ENCODE data around the gene HOXB1. TPM values are rescaled to one million over a fixed set of nuclear protein-coding genes. Genes with fewer than 3 reads are reported as not detected.

Gene HOXB1
- polyA plus RNA-seq, 1 of the 3 experiments (the other 2 are of a cell fraction): not detected

GRCh38 chr17:48553826-48554225 is 23.0 kb upstream of the HOXB1 start:
- peaks cover 2% of the 10 kb centered on the region; the same call in 1 of the 2 replicates for H4K20me1 ChIP-seq (ENCODE audit: insufficient read depth)
- no peak overlapping the region for H3K27ac ChIP-seq (ENCODE audit: low read depth in 2 of 2, low read length in 1 of 2)
- H3K79me2 ChIP-seq (ENCODE audit: insufficient read depth): no peaks in the 10 kb centered on the region
- no peak for DNase-seq
- ChIA-PET CTCF (interaction anchor here (0.7 to 2.0 kb wide), 2 partner anchors 39 to 59 kb away, joined by 3 to 10 read pairs; no protein-coding TSS in a partner anchor), POLR2A (no interaction called here)
- H3K9ac ChIP-seq: no peak overlapping the region
- no peak overlapping the region for H3K4me2 ChIP-seq
- no peaks in the 10 kb centered on the region for H3K4me1 ChIP-seq (ENCODE audit: control insufficient read depth in 1 of 2, insufficient read depth in 2 of 2, low read depth in 1 of 2, low read length in 1 of 2)
- peaks cover 94% of the 10 kb centered on the region for H3K27me3 ChIP-seq (ENCODE audit: insufficient read depth)
- H3K36me3 ChIP-seq (replicated peaks in 1 of 2; ENCODE audit: control insufficient read depth in 1 of 2, insufficient read depth in 2 of 2, low read length in 1 of 2): no peaks in the 10 kb centered on the region
- H3K4me3 ChIP-seq (ENCODE audit: low read depth in 2 of 2, low read length in 1 of 2): no peak overlapping the region
- no peaks in the 10 kb centered on the region for H3K9me3 ChIP-seq
- no peaks in the 10 kb centered on the region for H3K9me2 ChIP-seq
- TF ChIP-seq TEAD4 (IDR thresholded peaks at IDR 0.05; ENCODE audit: borderline replicate concordance, insufficient read depth) (no peak), CTCF (IDR thresholded peaks at IDR 0.05) (no peak), MXI1 (IDR thresholded peaks at IDR 0.05; ENCODE audit: low read depth, low read length) (no peak), EP300 (IDR thresholded peaks at IDR 0.05; ENCODE audit: borderline replicate concordance in 1 of 2, low read depth in 1 of 2, low read length in 1 of 2) (no peak), JUND (IDR thresholded peaks at IDR 0.05) (no peak), PBX3 (IDR thresholded peaks at IDR 0.05) (no peak), NRF1 (IDR thresholded peaks at IDR 0.05; ENCODE audit: low read depth, low read length) (no peak), SMC3 (IDR thresholded peaks at IDR 0.05; ENCODE audit: low read depth, low read length) (no peak), TAF1 (IDR thresholded peaks at IDR 0.05; ENCODE audit: borderline replicate concordance, low read depth, low read length) (no peak), FOXJ3 (CRISPR knock-in tag; IDR thresholded peaks at IDR 0.05) (no peak), IRF3 (IDR thresholded peaks at IDR 0.05; ENCODE audit: low read depth, low read length) (no peak), NFIC (IDR thresholded peaks at IDR 0.05; ENCODE audit: borderline replicate concordance) (no peak), RAD21 (IDR thresholded peaks at IDR 0.05; ENCODE audit: low read length) (no peak)
- TF ChIP-seq, protein P1, sequence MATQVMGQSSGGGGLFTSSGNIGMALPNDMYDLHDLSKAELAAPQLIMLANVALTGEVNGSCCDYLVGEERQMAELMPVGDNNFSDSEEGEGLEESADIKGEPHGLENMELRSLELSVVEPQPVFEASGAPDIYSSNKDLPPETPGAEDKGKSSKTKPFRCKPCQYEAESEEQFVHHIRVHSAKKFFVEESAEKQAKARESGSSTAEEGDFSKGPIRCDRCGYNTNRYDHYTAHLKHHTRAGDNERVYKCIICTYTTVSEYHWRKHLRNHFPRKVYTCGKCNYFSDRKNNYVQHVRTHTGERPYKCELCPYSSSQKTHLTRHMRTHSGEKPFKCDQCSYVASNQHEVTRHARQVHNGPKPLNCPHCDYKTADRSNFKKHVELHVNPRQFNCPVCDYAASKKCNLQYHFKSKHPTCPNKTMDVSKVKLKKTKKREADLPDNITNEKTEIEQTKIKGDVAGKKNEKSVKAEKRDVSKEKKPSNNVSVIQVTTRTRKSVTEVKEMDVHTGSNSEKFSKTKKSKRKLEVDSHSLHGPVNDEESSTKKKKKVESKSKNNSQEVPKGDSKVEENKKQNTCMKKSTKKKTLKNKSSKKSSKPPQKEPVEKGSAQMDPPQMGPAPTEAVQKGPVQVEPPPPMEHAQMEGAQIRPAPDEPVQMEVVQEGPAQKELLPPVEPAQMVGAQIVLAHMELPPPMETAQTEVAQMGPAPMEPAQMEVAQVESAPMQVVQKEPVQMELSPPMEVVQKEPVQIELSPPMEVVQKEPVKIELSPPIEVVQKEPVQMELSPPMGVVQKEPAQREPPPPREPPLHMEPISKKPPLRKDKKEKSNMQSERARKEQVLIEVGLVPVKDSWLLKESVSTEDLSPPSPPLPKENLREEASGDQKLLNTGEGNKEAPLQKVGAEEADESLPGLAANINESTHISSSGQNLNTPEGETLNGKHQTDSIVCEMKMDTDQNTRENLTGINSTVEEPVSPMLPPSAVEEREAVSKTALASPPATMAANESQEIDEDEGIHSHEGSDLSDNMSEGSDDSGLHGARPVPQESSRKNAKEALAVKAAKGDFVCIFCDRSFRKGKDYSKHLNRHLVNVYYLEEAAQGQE (IDR thresholded peaks at IDR 0.05; ENCODE audit: low read depth, low read length): no peak
- TF ChIP-seq, protein P2, sequence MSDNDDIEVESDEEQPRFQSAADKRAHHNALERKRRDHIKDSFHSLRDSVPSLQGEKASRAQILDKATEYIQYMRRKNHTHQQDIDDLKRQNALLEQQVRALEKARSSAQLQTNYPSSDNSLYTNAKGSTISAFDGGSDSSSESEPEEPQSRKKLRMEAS (IDR thresholded peaks at IDR 0.05; ENCODE audit: low read depth): no peak
- TF ChIP-seq, protein P3, sequence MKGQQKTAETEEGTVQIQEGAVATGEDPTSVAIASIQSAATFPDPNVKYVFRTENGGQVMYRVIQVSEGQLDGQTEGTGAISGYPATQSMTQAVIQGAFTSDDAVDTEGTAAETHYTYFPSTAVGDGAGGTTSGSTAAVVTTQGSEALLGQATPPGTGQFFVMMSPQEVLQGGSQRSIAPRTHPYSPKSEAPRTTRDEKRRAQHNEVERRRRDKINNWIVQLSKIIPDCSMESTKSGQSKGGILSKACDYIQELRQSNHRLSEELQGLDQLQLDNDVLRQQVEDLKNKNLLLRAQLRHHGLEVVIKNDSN (IDR thresholded peaks at IDR 0.05; ENCODE audit: borderline replicate concordance, low read depth): no peak
- no peak overlapping the region for H2AFZ ChIP-seq (ENCODE audit: low read depth)
- WGBS (ENCODE audit: low lambda C conversion rate): 14% methylated on average over 1 of the region's 1 CpG
- H3F3A ChIP-seq (replicated peaks; ENCODE audit: insufficient read depth): peaks cover 4% of the 10 kb centered on the region

Measured in SK-N-SH (cell line).